GM21390 (cell line): ENCODE data around the gene DNAJB12.
"Not testable (repeated sequence)": the region's sequence is repeated elsewhere in the genome, so short reads cannot be mapped to it uniquely, and the experiment has no call there.

Experiments used
- ATAC-seq: cut with Tn5 transposase; IDR thresholded peaks from one replicate; pipeline ENCODE4 v1.9.1; 2021; ENCODE audit not compliant: unreplicated experiment

Gene DNAJB12

GRCh38 chr10:72297281-72297804 is 57.4 kb downstream of the DNAJB12 start:
- ATAC-seq, result peak; percentile 51

- not testable (repeated sequence) for ATAC-seq
Measured at GRCh38 chr10:72296829-72297280, 57.9 kb downstream of the DNAJB12 start.

- no peak for ATAC-seq
Measured at GRCh38 chr10:72295330-72295910, 59.3 kb downstream of the DNAJB12 start.

GRCh38 chr10:72292223-72292691 is 62.5 kb downstream of the DNAJB12 start:
- ATAC-seq, result no peak

GRCh38 chr10:72291019-72291532 is 63.6 kb downstream of the DNAJB12 start:
- ATAC-seq, result no peak

- ATAC-seq, result no peak
Measured at GRCh38 chr10:72285972-72286521, 68.7 kb downstream of the DNAJB12 start.

GRCh38 chr10:72283131-72283530 is 71.6 kb downstream of the DNAJB12 start:
- ATAC-seq, result no peak
